Articular chondrocyte of knee joint (primary cell): Measurements from ENCODE around the gene C19orf25. TPM values are rescaled to one million over a fixed set of nuclear protein-coding genes. Genes with fewer than 3 reads are reported as not detected.

Experiments
- total RNA-seq: library from RNA; depleted of rRNA; stranded (reverse); fragments of >200 nt; gene quantifications from 2 replicates; pipeline ENCODE4 v1.2.3, GENCODE V29; 2012

The C19orf25 gene
- 20.3 and 24.0 TPM in 2 replicates for total RNA-seq

GRCh38 chr19:1478934-1479707, at the start of gene C19orf25:
C19orf25 (minus strand) TSS chr19:1479215; CDS start chr19:1478903, 312 bp downstream.

DNA sequence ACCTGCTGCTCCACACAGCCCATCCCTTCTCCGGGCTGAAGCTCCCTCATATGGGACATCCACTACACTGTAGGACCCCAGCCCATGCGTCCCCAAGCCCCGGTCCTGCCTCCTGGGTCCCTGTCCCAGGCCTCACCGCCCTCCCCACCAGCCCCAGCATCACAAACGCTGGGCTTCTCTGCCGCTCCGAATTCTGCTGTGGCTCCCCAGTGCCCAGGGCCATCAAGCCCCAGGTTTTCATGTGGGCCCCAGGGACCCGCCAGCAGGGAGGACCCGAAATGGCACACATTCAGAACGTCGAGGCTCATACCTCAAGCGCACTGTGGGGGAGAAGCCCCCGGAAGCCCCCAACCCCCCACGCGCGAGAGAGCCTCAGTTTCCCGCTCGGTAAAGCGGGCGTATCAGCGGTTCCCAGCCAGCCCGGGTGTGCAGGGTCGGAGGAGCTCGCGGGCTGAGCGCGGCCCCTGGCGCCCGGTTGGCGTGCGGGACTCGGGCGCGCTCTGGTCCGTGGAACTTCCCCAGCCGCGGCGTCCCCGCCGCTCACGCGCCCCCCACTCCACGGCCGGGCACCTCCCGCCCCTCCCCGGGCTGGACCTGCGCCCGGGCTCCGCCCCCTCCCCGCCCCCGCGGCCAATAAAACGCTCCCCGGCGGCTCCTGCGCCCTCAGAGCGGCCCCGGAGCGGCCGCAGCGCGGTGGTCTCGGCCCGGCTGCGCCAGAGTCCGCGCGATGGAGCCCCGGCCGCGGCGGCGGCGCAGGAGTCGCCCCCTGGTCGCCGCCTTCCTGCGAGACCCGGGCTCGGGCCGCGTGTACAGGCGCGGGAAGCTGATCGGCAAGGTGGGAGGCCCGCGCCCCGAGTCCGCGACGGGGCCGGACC, 44.6 kb upstream of the C19orf25 start, which contains the start of gene PLK5:
Gene PLK5 (plus strand): TSS at position 666 of the 875 bp plus-strand sequence. CDS start 2,920 bp downstream, outside the sequence.

GRCh38 chr19:1512671-1513498, 33.9 kb upstream of the C19orf25 start, which contains the start of gene ADAMTSL5:
ADAMTSL5 (minus strand) TSS chr19:1513019; CDS start chr19:1510943, 2,076 bp downstream.

GRCh38 chr19:1491114-1491848, 12.3 kb upstream of the C19orf25 start, which contains the start of gene REEP6:
REEP6 (plus strand) TSS chr19:1491181; CDS start chr19:1491270, 89 bp downstream.

GRCh38 chr19:1490311-1491113, 11.5 kb upstream of the C19orf25 start, which contains the start of gene PCSK4:
PCSK4 (minus strand) TSS chr19:1490350; CDS start chr19:1490346, 4 bp downstream.

GRCh38 chr19:1449467-1450442, 29.3 kb downstream of the C19orf25 start, which contains the start of gene APC2:
APC2 (plus strand) TSS chr19:1450121; CDS start chr19:1453002, 2,881 bp downstream.

GRCh38 chr19:1438035-1438932, 40.7 kb downstream of the C19orf25 start, which contains the start of gene RPS15:
RPS15 (plus strand) TSS chr19:1438396; CDS start chr19:1438426, 30 bp downstream.

Other genes with a start within 250 kb of the C19orf25 start
- 2.0 and 3.6 TPM in 2 replicates for gene CBARP, start 241.2 kb downstream of the C19orf25 start, total RNA-seq
- gene ATP5F1D, start 237.5 kb downstream of the C19orf25 start, total RNA-seq = 11.0 and 14.5 TPM in 2 replicates
- 16.9 and 18.4 TPM in 2 replicates for gene MIDN, start 230.6 kb downstream of the C19orf25 start, total RNA-seq
- gene CIRBP, start 209.9 kb downstream of the C19orf25 start, total RNA-seq = 322 and 371 TPM in 2 replicates
- gene FAM174C, start 203.7 kb downstream of the C19orf25 start, total RNA-seq = 16.3 and 17.4 TPM in 2 replicates
- gene EFNA2, start 193.3 kb downstream of the C19orf25 start, total RNA-seq = not detected in 2 replicates
- 27.6 and 37.4 TPM in 2 replicates for gene NDUFS7, start 95.3 kb downstream of the C19orf25 start, total RNA-seq
- 24.9 and 25.1 TPM in 2 replicates for gene GAMT, start 77.7 kb downstream of the C19orf25 start, total RNA-seq
- 43.3 and 44.7 TPM in 2 replicates for gene DAZAP1, start 71.6 kb downstream of the C19orf25 start, total RNA-seq
- gene RPS15, start 40.8 kb downstream of the C19orf25 start, total RNA-seq = 403 and 464 TPM in 2 replicates
- 0.11 and 0.26 TPM in 2 replicates for gene APC2, start 29.1 kb downstream of the C19orf25 start, total RNA-seq
- 0.78 and 1.8 TPM in 2 replicates for gene PCSK4, start 11.1 kb upstream of the C19orf25 start, total RNA-seq
- gene REEP6, start 12.0 kb upstream of the C19orf25 start, total RNA-seq = 1.3 and 1.4 TPM in 2 replicates
- 2.6 and 4.2 TPM in 2 replicates for gene ADAMTSL5, start 33.8 kb upstream of the C19orf25 start, total RNA-seq
- not detected in 2 replicates for gene PLK5, start 44.9 kb upstream of the C19orf25 start, total RNA-seq
- gene MEX3D, start 89.1 kb upstream of the C19orf25 start, total RNA-seq = 16.9 and 20.1 TPM in 2 replicates
- gene MBD3, start 113.7 kb upstream of the C19orf25 start, total RNA-seq = 53.3 and 54.6 TPM in 2 replicates
- 30.5 and 34.6 TPM in 2 replicates for gene UQCR11, start 126.2 kb upstream of the C19orf25 start, total RNA-seq
- 37.9 and 41.0 TPM in 2 replicates for gene TCF3, start 173.4 kb upstream of the C19orf25 start, total RNA-seq